Lung (tissue), 12 donors: ENCODE measurements around the gene CES3. TPM values are rescaled to one million over a fixed set of nuclear protein-coding genes. Genes with fewer than 3 reads are reported as not detected.

ENCODE experiments used
- ATAC-seq: fragments of 200-7000 bp; cut with Tn5 transposase; one replicate; pipeline ENCODE4 v1.9.1; 2020; ENCODE audit warnings: moderate number of reproducible peaks; ENCODE audit not compliant: insufficient read depth, low FRiP score
- DNase-seq, 3 donors: peaks; one replicate each; pipeline ENCODE4 v3.0.0-alpha.2; 2013 to 2017
- H3K27ac ChIP-seq, 2 donors: one replicate each; pipeline ENCODE4 v1.5.1; 2013; ENCODE audit warnings: mild to moderate bottlenecking in 2 of 2, moderate library complexity in 2 of 2, control low read depth in 1 of 2, inconsistent platforms in 1 of 2, low read depth in 1 of 2, low read length in 1 of 2
- H3K27me3 ChIP-seq, 3 donors: one replicate each; pipeline ENCODE4 v1.5.1; 2013; ENCODE audit warnings: low read length in 2 of 3; ENCODE audit not compliant: control insufficient read depth in 3 of 3, insufficient read depth in 3 of 3
- H3K36me3 ChIP-seq, 4 donors: one replicate each; pipeline ENCODE4 v1.5.1; 2013; ENCODE audit warnings: low read length in 4 of 4, mild to moderate bottlenecking in 1 of 4, moderate library complexity in 1 of 4; ENCODE audit not compliant: control insufficient read depth in 4 of 4, insufficient read depth in 4 of 4
- H3K4me1 ChIP-seq, 5 donors: one replicate each; pipeline ENCODE4 v1.5.1; 2013; ENCODE audit warnings: low read length in 5 of 5, mild to moderate bottlenecking in 2 of 5, moderate library complexity in 1 of 5; ENCODE audit not compliant: control insufficient read depth in 5 of 5, insufficient read depth in 5 of 5
- H3K4me3 ChIP-seq: one replicate; pipeline ENCODE4 v1.5.1; 2013; ENCODE audit warnings: mild to moderate bottlenecking, control low read depth, moderate library complexity
- H3K9ac ChIP-seq, 2 donors: one replicate each; pipeline ENCODE4 v1.5.1; 2013; ENCODE audit warnings: low read length in 2 of 2, control low read depth in 1 of 2; ENCODE audit not compliant: insufficient read depth in 1 of 2
- H3K9me3 ChIP-seq, 4 donors: one replicate each; pipeline ENCODE4 v1.5.1; 2013; ENCODE audit warnings: low read length in 3 of 4, mild to moderate bottlenecking in 1 of 4, moderate library complexity in 1 of 4; ENCODE audit not compliant: control insufficient read depth in 4 of 4, insufficient read depth in 3 of 4
- CTCF ChIP-seq: IDR thresholded peaks from 2 replicates; pipeline ENCODE4 v1.5.1; 2012; ENCODE audit warnings: mild to moderate bottlenecking; ENCODE audit errors: control extremely low read depth, extremely low read depth
- WGBS, 2 donors: extraction: QIAGEN DNeasy Blood & Tissue Kit; methylation state at CpG; one replicate each; pipeline ENCODE4 v1.1.7; 2013; 5-methylcytosine and 5-hydroxymethylcytosine counted together
- polyA plus RNA-seq, 2 donors: library from polyadenylated mRNA; stranded (reverse); fragments of 200-250 nt; gene quantifications; one replicate each; pipeline ENCODE4 v1.2.1, GENCODE V29; 2013
- total RNA-seq, 2 donors: library from RNA; depleted of rRNA in 1 of 2; stranded (reverse); fragments of >200 nt in 1 of 2; gene quantifications; one replicate each; pipeline ENCODE4 v1.2.1, GENCODE V29; 2014 to 2021
- donor health status: control.
- donor health status: control.
- donor health status: Bipolar disorder and iron deficiency.
- donor health status: healthy.
- donor health status: DM: yes; HTN: yes; CAD: no.

The CES3 gene
- total and polyA plus RNA-seq, 4 donors: 0.57 to 2.6 (median 0.91) TPM

- ATAC-seq (peak; percentile 35), DNase-seq (no peak)
- WGBS, 2 donors: 40 to 56% methylated on average over 5 of the region's 5 CpGs
- Histone ChIP-seq H3K9me3 (no peaks in the 10 kb centered on the region), H3K4me1 (peaks cover 0 to 7% (median 0%) of the 10 kb centered on the region in 5 donors), H3K27ac (no peak overlapping the region), H3K9ac (no peak overlapping the region), H3K27me3 (no peaks in the 10 kb centered on the region), H3K36me3 (no peaks in the 10 kb centered on the region), H3K4me3 (no peak overlapping the region)
- no peak for TF ChIP-seq CTCF
Observed at GRCh38 chr16:66959704-66960161, 1.3 kb upstream of the CES3 start.

DNA sequence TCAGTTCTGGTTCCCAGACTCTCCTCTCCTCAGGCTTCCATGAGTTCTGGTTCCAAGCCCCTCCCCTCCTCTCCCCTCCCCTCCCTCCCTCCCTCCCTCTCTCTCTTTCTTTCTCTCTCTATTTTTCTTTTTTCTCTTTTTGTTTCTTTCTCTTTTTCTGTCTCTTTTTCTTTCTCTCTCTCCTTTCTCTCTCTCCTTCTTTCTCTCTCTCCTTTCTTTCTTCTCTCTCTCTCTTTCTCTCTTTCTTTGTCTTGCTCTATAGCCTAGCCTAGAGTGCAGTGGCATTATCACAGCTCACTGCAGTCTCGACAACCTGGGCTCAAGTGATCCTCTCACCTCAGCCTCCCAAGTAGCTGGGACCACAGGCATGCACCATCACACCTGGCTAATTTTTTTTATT, 796 bp upstream of the CES3 start:
- Histone ChIP-seq H3K9me3 (no peaks in the 10 kb centered on the region), H3K4me3 (no peak overlapping the region), H3K27ac (no peak overlapping the region), H3K9ac (no peak overlapping the region), H3K36me3 (no peaks in the 10 kb centered on the region), H3K4me1 (peaks cover 0 to 7% (median 0%) of the 10 kb centered on the region in 5 donors), H3K27me3 (no peaks in the 10 kb centered on the region)
- ATAC-seq: no peak
- no peak for DNase-seq
- no peak for TF ChIP-seq CTCF
- 86 to 90% methylated on average over 1 of the region's 1 CpG for WGBS, 2 donors

GRCh38 chr16:66961914-66962313, 848 bp downstream of the CES3 start:
- no peak for TF ChIP-seq CTCF
- H3K27me3 ChIP-seq: no peaks in the 10 kb centered on the region
- no peaks in the 10 kb centered on the region for H3K36me3 ChIP-seq
- no peak overlapping the region for H3K9ac ChIP-seq
- no peak overlapping the region for H3K27ac ChIP-seq
- 22 to 27% methylated on average over 5 of the region's 5 CpGs for WGBS, 2 donors
- H3K4me1 ChIP-seq: peaks cover 0 to 7% (median 0%) of the 10 kb centered on the region in 5 donors
- peak; percentile 39 for ATAC-seq
- H3K4me3 ChIP-seq: no peak overlapping the region
- H3K9me3 ChIP-seq: no peaks in the 10 kb centered on the region
- no peak for DNase-seq

DNA sequence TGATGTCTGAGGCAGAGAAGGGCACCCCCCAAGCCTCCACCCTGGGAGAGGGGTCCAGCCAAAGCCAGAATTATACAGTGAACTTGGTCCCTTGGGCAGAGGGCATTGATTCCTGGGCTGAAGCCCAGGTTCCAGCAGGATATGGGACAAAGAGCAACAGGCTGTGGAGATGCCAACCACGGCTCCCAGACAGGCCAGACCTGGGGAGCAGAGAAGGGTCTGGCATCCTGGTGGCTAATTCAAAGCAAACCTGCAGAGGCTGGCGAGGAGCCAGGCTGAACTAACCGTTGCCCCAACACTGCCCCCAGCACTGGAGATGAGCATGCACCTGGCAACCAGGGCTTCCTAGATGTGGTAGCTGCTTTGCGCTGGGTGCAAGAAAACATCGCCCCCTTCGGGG, 3.0 kb downstream of the CES3 start:
- no peaks in the 10 kb centered on the region for H3K9me3 ChIP-seq
- peaks cover 0 to 7% (median 0%) of the 10 kb centered on the region in 5 donors for H3K4me1 ChIP-seq
- ATAC-seq (no peak), DNase-seq (no peak)
- H3K36me3 ChIP-seq: no peaks in the 10 kb centered on the region
- H3K27me3 ChIP-seq: no peaks in the 10 kb centered on the region
- H3K4me3 ChIP-seq: no peak overlapping the region
- no peak overlapping the region for H3K27ac ChIP-seq
- no peak overlapping the region for H3K9ac ChIP-seq
- no peak for TF ChIP-seq CTCF
- WGBS, 2 donors: 75 to 79% methylated on average over 6 of the region's 6 CpGs
